GM19351 (cell line): ENCODE data around the gene TSPAN2.

ENCODE experiments used
- ATAC-seq: cut with Tn5 transposase; IDR thresholded peaks from one replicate; pipeline ENCODE4 v1.9.1; 2021; ENCODE audit warnings: mild to moderate bottlenecking, moderate library complexity; ENCODE audit not compliant: unreplicated experiment

The TSPAN2 gene

DNA sequence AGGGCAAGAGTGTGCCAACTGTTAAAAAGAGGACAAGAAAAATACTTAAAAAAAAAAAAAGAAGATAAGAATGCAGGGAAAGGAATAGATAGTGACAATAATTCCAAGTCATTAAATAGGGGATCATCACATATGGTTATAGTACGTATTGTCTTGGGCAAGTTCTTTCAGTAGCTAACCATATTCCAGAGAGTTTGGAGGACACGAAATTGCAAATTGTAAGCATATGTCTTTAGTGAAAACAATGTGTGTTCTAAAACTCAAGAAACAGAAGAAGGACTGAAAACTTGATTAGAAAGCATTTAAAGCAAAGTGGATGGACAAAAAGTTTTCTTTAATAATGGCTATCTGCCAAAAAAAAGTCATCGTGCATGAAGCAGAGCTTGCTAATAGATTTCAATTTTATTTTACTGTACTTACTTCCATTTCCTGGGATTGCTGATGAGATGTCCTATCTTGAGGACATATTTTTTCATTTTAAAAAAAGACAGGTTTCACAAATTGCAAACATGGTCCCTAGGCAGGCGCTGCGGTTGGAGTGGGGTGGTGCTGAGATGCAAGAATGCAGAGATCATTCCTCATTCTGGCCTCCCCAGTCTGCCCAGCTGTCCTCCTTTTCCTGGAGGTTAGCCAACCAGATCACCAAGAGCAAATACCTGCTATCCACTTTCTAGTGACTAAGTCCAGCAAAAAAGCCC, 11.9 kb downstream of the TSPAN2 start:
- ATAC-seq = no peak

DNA sequence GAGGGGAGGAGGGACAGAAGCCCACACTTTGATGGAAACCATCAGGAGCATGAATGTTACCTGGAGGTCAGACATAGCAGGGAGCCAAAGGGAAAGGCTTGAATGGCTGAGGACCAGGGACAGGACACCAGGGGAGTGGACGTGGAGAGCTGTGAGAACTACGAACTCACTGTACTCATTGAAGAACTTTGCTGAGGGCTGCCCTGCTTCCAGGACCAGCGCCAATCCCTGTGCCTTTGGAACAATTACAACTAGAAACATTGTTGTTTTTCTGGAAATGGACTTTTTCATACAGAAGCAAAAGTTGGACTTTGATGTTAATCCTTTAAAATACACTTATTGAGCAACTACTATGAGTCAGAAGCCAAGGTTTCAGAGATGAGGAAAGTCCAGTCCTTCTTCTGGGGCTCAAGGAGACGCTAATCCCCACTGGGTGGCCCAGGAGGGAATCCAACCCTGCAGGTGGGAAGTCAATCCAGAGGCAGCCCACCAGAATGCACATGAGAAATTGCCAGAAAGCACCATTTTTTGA, 12.9 kb downstream of the TSPAN2 start:
- ATAC-seq = no peak

DNA sequence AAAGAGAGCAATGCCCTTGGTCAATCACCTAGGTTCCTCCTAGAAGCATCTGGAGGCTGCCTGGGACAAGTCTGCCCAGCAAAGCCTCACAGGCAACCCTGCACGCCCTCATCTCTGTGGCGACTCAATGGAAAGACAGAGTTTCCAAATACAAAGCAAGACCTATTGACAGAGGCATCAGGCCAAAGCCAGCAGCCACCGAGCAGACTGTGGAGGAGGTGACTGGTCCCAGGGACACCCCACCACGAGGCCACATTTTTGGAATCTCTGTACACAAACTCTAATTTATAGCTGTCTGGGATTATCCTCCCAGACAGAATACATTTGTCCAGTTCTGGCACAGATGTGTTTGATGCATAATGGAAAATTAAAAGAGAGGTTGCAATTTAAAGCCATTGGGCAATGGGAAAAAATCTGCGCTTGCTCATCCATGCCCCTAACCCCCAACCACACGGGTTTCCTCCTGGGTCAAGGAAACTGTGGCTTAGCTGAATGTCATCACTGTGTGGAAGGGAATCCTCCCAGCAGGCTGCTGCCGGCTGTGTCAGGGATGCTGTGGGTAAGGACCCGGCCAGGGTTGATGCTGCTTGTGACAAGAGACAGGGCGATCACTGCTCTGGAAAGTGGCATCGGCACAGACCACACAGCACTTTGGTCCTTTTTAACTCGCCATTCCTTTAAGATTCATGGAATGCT, 14.3 kb downstream of the TSPAN2 start:
- no peak for ATAC-seq

DNA sequence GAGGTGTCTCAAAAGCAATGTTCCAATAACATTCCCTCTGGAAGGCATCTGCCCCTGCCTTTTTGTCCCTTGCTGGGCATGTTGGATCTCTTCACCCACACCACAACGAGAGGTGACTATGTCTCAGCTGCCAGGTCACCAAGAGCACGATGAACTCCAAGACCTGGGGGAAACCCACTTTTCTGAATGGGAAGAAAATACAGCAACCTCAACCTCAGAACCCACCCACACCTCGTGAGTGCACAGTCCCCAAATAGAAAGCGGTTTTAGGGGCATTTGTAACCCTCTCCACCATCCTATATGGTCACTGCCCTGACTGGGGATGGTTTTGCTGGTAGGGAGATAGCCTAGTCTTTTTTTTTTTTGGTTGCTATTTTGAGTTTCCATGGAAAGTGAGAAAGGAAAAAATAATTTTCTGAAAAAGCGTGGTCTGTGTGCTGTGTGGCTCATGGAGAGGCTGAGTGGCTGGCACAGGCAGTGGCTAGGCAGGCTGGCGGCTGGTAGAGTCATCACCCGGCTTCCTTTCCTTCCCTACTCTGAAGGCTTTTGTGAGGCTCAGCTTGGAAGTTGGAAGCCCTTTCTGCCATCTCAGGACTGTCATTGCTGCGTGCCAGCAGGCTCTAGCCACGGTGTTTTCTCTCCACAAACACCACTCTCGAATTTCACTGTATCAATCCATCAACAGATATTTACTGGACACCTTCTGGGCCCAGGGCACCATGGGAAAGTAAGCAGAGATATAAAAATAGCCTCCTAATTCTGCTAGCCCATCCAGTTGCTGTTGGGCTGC, 15.8 kb downstream of the TSPAN2 start:
- peak; percentile 51 for ATAC-seq

DNA sequence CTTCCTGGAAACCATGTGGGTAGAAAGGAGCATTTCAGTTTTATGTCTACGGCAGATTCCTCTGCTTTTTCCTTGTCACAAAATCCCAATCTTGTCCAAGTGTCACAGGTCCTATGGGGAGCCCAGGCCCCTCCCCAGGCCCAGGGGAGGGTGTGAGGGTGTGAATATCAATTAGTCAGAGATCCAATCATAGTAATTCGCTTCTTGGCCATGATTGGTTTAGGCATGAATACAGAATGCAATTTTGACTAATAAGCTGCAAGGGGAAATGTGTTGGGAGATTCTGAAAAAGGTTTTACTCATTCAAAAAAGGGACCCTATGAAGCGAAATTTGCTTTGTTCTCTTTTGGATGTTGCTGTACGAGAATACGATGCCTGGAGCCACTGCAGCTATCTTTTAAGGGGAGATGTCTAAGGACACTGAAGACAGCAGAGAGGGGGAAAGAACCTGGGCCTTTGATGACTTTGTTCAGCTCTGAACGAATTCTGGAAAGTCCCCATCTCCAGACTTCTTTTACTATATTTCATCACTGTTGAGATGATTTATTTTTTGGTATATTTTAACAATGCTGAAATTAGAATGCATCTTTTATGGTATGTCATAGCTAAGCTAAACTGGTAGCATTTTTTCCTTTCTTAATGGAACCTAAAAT, 18.2 kb downstream of the TSPAN2 start:
- ATAC-seq = no peak

DNA sequence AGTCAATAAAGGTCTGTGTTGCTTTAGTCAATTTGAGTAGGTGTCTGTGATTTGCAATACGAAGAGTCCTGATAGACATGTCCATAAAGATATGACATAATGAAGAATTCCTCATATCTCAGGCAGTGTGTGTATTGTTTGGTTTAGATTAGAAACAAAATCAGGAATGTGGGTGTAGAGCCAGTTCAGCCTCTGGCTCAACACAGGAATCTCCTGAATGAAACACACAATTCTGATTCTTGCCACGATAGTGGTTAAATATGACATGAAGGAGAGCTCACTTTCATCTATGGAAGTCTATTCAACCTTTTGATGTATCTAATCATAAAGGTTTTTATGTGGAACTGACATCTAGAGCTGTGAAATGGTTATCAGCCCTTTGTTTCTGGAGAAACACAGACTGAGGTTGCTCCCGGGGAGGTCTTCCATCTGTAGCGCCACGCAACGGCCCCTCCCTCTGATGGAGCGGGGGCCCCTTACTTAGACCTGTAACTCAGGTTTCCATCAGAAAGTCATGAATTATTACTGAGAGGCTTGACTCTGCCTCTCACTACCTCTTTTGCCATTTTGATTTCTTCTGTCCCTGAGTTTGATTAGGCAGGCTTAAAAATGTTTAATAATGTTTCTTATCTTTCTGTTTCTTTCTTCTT, 19.5 kb downstream of the TSPAN2 start:
- ATAC-seq = no peak

DNA sequence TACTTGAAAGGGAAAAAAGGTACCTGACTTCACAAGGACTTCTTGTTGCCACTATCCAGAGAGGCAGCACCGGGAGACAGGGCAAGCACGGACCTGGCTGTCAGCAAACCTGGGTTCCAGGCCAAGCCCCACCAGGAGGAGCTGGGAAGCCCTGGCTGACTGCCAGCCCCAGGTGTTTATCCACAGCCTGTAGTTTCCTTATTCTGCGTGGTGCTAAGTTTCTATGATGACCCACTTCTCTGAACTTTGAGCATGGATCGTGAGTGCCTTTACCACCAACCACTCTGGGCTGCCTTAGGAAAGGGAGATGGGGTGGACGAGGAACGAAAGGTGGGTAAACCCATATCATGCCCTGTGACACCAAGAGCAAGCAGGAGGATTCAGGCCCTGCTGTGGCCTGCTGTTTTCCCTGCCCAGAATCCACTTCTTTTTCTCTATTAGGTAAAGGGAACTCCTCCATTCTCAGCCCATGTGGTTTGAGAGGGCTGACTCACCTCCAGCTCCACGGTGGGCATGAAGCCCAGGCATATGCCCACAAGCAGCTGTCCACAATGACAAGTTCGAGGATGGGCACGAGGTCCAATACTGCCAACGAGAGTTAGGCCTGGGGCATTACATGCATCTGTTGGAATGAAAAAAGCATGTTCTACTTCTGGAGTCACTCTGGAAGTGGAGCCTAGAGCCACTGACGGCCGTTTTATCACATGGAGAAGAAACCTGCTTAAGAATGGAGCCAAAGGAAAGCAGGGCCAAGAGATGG, 20.3 kb downstream of the TSPAN2 start:
- no peak for ATAC-seq

DNA sequence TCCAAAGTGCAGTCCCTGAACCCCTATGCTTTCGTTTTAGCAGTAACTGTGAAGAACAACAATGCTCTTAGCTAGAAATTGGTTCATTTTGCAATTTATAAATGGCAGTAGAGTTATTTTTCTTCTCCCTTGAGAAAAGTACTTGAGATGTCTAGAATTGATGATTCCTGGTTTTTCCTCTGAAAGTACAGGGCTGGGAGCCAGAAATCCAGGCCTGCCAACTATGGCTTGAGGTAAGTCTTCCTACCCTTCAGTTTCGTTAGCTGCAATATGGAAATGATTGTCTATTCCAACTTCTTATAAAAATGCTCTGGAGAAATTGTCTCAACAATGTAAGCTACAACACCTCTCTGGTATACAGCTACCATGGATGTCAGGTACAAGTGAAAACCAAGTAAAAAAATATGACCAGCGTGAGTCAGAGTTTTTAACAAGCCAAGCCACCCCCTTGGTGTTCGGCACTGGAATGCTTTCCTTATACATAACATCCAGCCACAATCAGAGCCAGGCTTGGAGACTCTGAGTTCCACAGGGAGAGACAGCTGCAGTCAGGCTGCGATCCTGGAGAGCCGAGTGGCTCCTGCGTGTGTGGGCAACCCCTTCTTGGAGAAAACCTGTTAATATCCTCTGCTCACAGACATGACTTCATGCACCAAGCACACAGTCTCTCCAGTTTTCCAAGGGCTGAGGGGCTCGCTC, 22.0 kb downstream of the TSPAN2 start:
- ATAC-seq = no peak

DNA sequence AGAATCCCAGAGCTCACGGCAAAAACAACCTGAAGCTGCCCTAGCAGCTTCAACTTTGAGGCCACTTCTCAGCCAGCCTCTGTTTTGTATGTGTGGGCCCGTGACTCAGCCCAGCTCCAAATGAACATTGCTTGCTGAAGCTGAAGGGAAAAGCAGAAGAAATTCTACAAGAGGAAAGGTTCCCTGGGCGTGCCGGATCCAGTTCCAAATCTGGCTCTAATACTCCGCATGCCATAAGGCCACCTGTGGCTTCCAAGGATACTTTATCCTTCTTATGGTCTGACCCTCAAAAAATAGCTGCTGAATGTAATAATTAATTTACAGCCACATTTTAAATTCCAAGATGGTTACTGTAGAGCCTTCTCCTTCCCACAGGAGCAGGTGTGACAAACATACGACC, 24.3 kb downstream of the TSPAN2 start:
- ATAC-seq = no peak

DNA sequence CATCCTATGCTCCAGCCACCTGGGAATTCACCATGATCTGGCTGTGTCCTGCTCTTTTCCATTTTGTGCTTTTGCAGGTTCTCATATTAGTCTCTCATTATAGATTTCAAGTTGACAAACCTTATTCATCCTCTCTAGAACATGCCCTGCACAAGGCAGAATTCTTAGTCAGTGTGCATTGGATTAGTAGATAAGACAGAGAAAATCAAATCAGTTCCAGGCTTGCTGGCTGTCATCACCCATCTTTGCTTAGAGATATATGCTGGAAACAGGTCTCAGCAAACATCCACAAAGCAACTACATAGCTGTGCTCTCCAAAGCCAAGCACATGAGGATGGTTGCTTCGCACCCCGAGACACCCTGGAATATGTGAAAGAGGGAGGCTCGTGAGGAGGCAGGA, 24.8 kb downstream of the TSPAN2 start:
- no peak for ATAC-seq

DNA sequence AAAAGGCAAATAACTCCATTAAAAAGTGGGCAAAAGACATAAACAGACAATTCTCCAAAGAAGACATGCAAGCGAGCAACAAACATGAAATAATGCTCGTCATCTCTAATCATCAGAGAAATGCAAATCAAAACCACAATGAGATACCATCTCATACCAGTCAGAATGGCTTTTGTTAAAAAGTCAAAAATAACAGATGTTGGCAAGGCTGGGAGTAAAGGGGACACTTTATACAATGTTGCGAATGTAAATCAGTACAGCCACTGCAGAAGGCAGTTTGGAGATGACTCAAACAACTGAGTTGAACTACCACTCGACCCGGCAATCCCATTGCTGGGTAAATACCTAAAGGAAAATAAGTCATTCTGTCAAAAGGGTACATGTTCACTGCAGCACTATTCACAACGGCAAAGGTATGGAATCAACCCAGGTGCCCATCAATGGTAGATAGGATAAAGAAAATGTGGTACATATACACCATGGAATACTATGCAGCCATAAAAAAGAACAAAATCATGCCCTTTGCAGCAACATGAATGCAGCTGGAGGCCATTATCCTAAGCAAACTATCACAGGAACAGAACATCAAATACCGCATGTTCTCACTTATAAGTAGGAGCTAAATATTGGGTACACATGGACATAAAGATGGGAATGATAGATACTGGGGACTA, 25.9 kb downstream of the TSPAN2 start:
- ATAC-seq = no peak

DNA sequence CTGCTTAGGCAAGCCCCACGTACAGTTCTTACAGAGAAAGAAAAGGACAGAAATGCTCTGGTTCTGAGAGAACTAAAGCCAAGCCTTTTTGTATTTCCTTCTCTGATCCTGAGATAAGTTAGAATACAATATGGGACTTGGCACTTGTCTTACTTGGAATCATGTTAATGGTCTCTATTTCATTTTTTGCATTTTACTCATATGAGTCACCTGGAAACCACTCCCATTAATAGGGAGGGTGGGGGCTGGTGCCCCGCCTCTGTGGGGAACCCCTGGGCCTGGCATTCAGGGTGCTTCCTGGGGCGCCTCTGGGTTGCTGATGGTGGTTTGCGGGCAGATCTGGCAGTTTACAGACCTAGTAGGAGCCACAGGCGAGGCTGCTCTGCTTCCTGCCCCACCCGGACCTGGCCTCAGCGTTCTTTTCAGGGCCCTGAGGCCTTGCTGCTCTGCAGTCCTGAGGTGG, 26.7 kb downstream of the TSPAN2 start:
- ATAC-seq = peak; percentile 83

DNA sequence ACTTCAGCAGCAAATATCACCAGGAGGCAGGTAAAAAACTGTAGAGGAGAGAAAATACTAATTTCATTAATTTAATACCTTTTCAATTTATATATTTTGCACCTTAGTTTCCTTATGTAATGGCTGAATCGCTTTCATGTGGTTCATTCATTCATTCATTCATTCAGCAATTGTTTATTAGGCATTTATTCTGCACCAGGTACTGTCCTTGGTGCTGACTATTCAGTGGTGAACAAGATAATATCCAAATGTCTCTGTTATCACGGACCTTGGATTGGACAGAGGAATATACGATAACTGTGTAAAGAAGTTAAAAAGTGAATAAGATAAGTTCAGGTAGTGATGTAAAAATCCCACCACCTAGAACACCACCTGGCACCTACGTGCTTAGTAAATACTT, 28.8 kb downstream of the TSPAN2 start:
- ATAC-seq = no peak

DNA sequence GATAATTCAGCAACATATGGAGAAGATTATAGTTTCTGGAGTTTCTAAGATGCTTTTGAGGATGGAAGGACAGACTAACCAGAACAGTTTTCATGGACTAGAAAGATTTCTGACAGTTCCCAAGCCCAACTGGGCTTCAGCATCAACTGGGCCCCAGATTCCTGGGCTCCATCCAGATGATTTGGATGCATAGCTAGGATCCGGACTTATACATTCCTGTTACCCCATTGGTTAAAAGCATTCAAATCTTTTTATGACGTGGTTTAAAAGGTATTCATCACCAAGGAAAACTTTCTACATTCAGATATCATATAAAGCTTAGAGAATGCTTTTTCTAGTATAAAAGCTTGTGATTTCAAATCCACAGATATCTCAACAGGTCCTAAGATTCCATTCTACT, 30.0 kb downstream of the TSPAN2 start:
- ATAC-seq = no peak

DNA sequence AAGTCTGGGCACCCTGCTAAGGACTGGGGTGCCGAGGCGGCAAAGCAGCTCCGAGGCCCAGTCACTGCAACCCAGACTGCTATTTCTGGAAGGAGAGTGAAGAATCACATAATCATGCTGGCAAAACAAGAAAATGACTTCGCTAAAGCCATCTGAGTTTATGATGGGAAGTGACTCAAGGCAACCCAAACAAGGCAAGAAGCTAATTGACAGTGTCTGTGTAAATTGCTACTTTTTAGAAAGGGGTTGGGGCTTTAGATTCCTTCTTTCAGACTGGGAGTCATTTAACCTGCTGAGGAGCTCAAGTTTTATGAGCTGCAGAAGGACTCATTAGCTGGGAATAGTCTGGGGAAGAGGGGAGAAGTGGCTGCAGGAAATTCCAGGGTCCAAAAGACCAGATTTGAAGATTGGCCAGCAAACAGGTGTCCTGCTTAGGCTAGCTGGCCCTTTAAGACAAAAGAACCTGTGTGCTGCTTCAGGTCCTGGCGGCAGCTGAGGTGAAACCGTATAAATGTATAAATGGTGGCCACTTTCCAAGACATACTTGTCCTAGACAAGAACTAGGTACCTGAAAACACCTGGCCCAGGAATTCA, 31.5 kb downstream of the TSPAN2 start:
- no peak for ATAC-seq

DNA sequence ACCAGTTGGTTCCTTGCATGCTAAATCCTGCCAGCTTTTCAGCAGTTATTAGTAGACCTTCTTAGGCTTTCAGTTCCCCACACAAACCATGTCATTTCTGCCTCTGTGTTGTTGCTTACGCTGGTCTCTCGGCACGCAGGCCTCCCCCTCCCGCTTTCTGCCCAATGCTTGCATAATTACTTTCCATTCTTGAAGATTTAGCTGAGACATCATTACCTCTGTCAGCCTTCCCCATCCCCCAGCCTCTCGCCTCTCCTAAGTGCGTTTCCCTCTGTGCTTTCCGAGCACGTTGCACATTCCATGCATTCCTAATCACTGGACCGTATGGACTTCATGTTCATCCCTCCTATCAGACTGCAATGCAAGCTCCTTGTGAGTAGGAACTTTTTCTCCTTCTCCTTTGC, 32.9 kb downstream of the TSPAN2 start:
- ATAC-seq = no peak

DNA sequence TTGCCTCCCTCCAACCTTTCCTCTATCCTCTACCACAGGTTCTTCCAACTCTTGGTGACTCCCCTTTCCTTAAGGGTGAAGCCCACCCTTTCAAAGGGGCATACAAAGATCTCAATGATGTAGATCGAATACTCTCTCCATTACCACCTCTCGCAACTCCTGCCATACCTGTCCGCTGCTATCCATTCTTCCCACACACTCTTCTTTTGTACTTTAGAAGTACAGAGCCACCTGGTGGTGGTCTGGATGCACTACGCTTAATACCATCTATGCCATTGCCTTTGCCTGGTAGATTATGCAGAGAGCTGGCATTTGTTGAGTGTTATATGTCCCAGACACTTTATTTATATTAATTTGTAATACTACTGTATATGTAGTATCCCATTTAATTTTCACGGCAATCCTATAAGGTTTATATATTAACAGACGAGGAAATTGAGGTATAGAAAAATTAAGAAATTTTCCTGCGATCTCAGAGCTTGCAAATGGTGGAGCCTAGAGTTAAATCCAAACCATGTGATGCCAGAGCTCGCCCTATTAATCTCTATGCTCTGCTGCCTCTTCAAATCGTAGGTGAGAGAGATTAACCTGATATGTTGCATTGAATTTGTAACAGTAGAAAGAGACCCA, 36.7 kb downstream of the TSPAN2 start:
- peak; percentile 91 for ATAC-seq

DNA sequence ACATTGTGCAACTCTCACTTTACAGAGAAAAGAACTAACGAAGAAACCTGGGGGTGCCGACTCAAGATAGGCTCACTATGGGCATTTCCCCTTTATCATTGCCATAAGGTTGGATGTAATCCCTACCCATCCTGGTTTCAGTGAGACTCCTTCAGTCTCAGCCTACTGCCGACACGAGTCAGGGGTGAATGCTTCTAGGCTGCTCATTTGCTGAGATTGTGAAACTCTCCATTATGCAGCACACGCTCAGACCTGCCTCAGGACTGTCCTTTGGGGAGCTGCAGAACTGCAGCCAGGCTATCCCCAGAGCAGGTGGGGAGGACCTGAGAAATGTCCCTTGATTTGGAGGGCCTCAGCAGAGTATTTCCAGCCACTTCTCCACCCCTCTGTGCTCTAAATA, 37.5 kb downstream of the TSPAN2 start:
- no peak for ATAC-seq
